GM12878 (cell line): ENCODE measurements around the gene DUSP14. TPM values are rescaled to one million over a fixed set of nuclear protein-coding genes. Genes with fewer than 3 reads are reported as not detected.

Source experiments
- ATAC-seq: fragments of 200-7000 bp; cut with Tn5 transposase; 3 replicates; pipeline ENCODE4 v1.9.1; 2020; ENCODE audit warnings: mild to moderate bottlenecking, moderate library complexity
- BruUV-seq: library from RNA; stranded (reverse); fragments of 400-500 nt; replicated peaks from 2 replicates; lab custom pipeline; 2021; lab: Mats Ljungman, UMichigan
- CTCF ChIA-PET: fragments of 300-600 bp; sonication (Branson Sonifier 250); formaldehyde crosslinking; extraction: SDS; loops from one replicate; lab custom pipeline; 2021; ENCODE audit warnings: inconsistent platforms; lab: Yijun Ruan, JAX
- POLR2A ChIA-PET: fragments of 350-600 bp; formaldehyde crosslinking; extraction: SDS; loops from one replicate; lab custom pipeline; 2021; ENCODE audit warnings: inconsistent platforms; lab: Charles Lee
- RAD21 ChIA-PET: fragments of 300-600 bp; sonication (Branson Sonifier 250); formaldehyde crosslinking; loops from one replicate; lab custom pipeline; 2023; ENCODE audit warnings: antibody characterized with exemption; ENCODE audit not compliant: unreplicated experiment; lab: Charles Lee
- SMC1A ChIA-PET: fragments of 300-600 bp; sonication (Branson Sonifier 250); formaldehyde crosslinking; loops from one replicate; lab custom pipeline; 2023; ENCODE audit not compliant: unreplicated experiment, uncharacterized antibody; lab: Charles Lee
- DNase-seq: peaks from one replicate; pipeline ENCODE4 v3.0.0-alpha.2; 2011; ENCODE audit warnings: low read depth, low spot score
- FAIRE-seq: peaks from 3 replicates; lab custom pipeline; 2011; peaks lifted over from hg19 to GRCh38; lab: Jason Lieb, UNC
- H2AFZ ChIP-seq: 2 replicates; pipeline ENCODE4 v1.6.0; 2011; ENCODE audit warnings: low read depth, low read length, control low read depth; ENCODE audit not compliant: control insufficient read depth
- H3K27ac ChIP-seq: 2 replicates; pipeline ENCODE4 v1.5.1; 2011; ENCODE audit warnings: control low read depth; ENCODE audit not compliant: control insufficient read depth, insufficient read depth
- H3K27me3 ChIP-seq, 2 experiments: replicated peaks in 1 of 2; 2 replicates each; pipeline versions ENCODE4 v1.6.0 to v1.6.1; 2011; ENCODE audit warnings: low read length in 1 of 2; ENCODE audit not compliant: control insufficient read depth in 2 of 2, insufficient read depth in 2 of 2
- H3K36me3 ChIP-seq, 2 experiments: 2 replicates each; pipeline ENCODE4 v1.5.1; 2011; ENCODE audit warnings: low read length in 1 of 2; ENCODE audit not compliant: control insufficient read depth in 2 of 2, insufficient read depth in 2 of 2
- H3K4me1 ChIP-seq: 2 replicates; pipeline ENCODE4 v1.6.1; 2011; ENCODE audit warnings: mild to moderate bottlenecking, low read length, moderate library complexity, mixed read lengths; ENCODE audit not compliant: control insufficient read depth, insufficient read depth
- H3K4me2 ChIP-seq: 2 replicates; pipeline ENCODE4 v1.6.0; 2011; ENCODE audit warnings: control low read depth; ENCODE audit not compliant: control insufficient read depth, insufficient read depth
- H3K4me3 ChIP-seq: fragments of 200-600 bp; sonication (generic); 2 replicates; pipeline ENCODE4 v1.5.1; 2016
- H3K79me2 ChIP-seq: 2 replicates; pipeline ENCODE4 v1.6.0; 2011; ENCODE audit warnings: low read length; ENCODE audit not compliant: control insufficient read depth, insufficient read depth
- H3K9ac ChIP-seq: 2 replicates; pipeline ENCODE4 v1.8.0; 2011; ENCODE audit warnings: low read length, control low read depth, mixed read lengths; ENCODE audit not compliant: control insufficient read depth, insufficient read depth
- H3K9me3 ChIP-seq: replicated peaks from 3 replicates; pipeline ENCODE4 v1.5.1; 2011; ENCODE audit warnings: mild to moderate bottlenecking, low read length; ENCODE audit not compliant: control insufficient read depth, insufficient read depth
- H4K20me1 ChIP-seq: 2 replicates; pipeline ENCODE4 v1.6.0; 2011; ENCODE audit not compliant: control insufficient read depth, insufficient read depth
- CREB1 ChIP-seq: IDR thresholded peaks from 2 replicates; pipeline ENCODE4 v1.6.1; 2012; ENCODE audit warnings: low read depth, mild to moderate bottlenecking, inconsistent platforms
- DPF2 ChIP-seq: fragments of 450-650 bp; IDR thresholded peaks from 2 replicates; pipeline ENCODE4 v1.6.1; 2017; ENCODE audit warnings: mild to moderate bottlenecking
- EP300 ChIP-seq, 2 experiments: fragments of 150-350 bp in 1 of 2; IDR thresholded peaks; 2 replicates each; pipeline ENCODE4 v1.6.1; 2011 to 2012; ENCODE audit warnings: low read depth in 2 of 2, low read length in 2 of 2, borderline replicate concordance in 1 of 2, improper control_type of control experiment in 1 of 2, inconsistent platforms in 1 of 2; ENCODE audit not compliant: control insufficient read depth in 1 of 2
- IRF4 ChIP-seq: IDR thresholded peaks from 2 replicates; pipeline ENCODE4 v1.6.1; 2011; ENCODE audit warnings: low read depth, low read length
- JUNB ChIP-seq: IDR thresholded peaks from 2 replicates; pipeline ENCODE4 v1.6.1; 2016; ENCODE audit warnings: antibody characterized with exemption, mild to moderate bottlenecking
- NFIC ChIP-seq: IDR thresholded peaks from 2 replicates; pipeline ENCODE4 v1.6.1; 2012; ENCODE audit warnings: low read depth, mild to moderate bottlenecking, inconsistent platforms, low read length, moderate library complexity
- NRF1 ChIP-seq: conservative IDR thresholded peaks from 2 replicates; pipeline ENCODE4 v1.6.1; 2011; ENCODE audit warnings: mild to moderate bottlenecking, low read depth, low read length, improper control_type of control experiment
- PML ChIP-seq: IDR thresholded peaks from 2 replicates; pipeline ENCODE4 v1.6.1; 2012; ENCODE audit warnings: low read length, inconsistent platforms
- SUPT20H ChIP-seq: IDR thresholded peaks from 2 replicates; pipeline ENCODE4 v1.6.1; 2011; ENCODE audit warnings: low read depth, mild to moderate bottlenecking, low read length, moderate library complexity, borderline replicate concordance; ENCODE audit not compliant: control insufficient read depth
- YY1 ChIP-seq: IDR thresholded peaks from 2 replicates; pipeline ENCODE4 v1.6.1; 2011; ENCODE audit warnings: low read depth, mild to moderate bottlenecking, low read length
- WGBS: methylation state at CpG from one replicate; pipeline ENCODE4 v1.1.6; 2016; ENCODE audit warnings: low lambda C conversion rate; ENCODE audit not compliant: insufficient replicate concordance, insufficient coverage; ENCODE audit errors: missing lambda C conversion rate; 5-methylcytosine and 5-hydroxymethylcytosine counted together
- in situ Hi-C: fragments of 300-500 bp; cut with MboI; formaldehyde crosslinking; loops from 9 replicates; pipeline ENCODE4 v1.14.3; 2018; ENCODE audit warnings: mixed read lengths
- intact Hi-C: fragments of 100-400 bp; cut with micrococcal nuclease; formaldehyde crosslinking; loops from one replicate; pipeline ENCODE4 v1.14.2; 2022; ENCODE audit not compliant: unreplicated experiment
- polyA plus RNA-seq, 11 experiments: library from polyadenylated mRNA; depleted of rRNA in 4 of 11; unstranded in 6 of 11; stranded (reverse) in 5 of 11; fragments of >200 nt; fragmentation: Nextera tagmentation in 4 of 11; fragmentation: Illumina TruSeq in 1 of 11; extraction: Ambion mirVana in 4 of 11; extraction: Trizol in 1 of 11; gene quantifications; 1 replicate in 1 of 11; 2 replicates in 10 of 11; pipeline versions ENCODE4 v1.2.1 to v1.2.3, GENCODE V29; 2011 to 2016; ENCODE audit warnings: inconsistent platforms in 2 of 11, missing spikeins in 2 of 11, low read depth in 1 of 11
- total RNA-seq, 4 experiments: library from RNA; depleted of rRNA in 3 of 4; stranded (reverse); fragments of >200 nt in 3 of 4; fragmentation: Illumina TruSeq in 1 of 4; extraction: Trizol in 1 of 4; gene quantifications; 2 replicates each; pipeline versions ENCODE4 v1.2.1 to v1.2.3, GENCODE V29; 2013 to 2021

Gene DUSP14
- total and polyA plus RNA-seq, 10 of the 15 experiments (the other 5 are each of a cell fraction or from before 2014, with no cell fraction given) = 14.5 to 36.5 (median 24.4) TPM

GRCh38 chr17:37479025-37479424 is 10.7 kb upstream of the DUSP14 start (continued):
- TF ChIP-seq EP300 (IDR thresholded peaks at IDR 0.05; ENCODE audit: borderline replicate concordance in 1 of 2, control insufficient read depth in 1 of 2, low read depth in 2 of 2, low read length in 2 of 2) (no peak), NRF1 (no peak), NFIC (no peak), PML (no peak), JUNB (no peak)

GRCh38 chr17:37480427-37480826 is 9.3 kb upstream of the DUSP14 start:
- Histone ChIP-seq H3K4me3 (no peak overlapping the region), H3K4me1 (peaks cover 7% of the 10 kb centered on the region), H3K27ac (no peak overlapping the region), H3K79me2 (no peaks in the 10 kb centered on the region), H2AFZ (no peak overlapping the region)
- ChIA-PET RAD21 (interaction anchor here (1.5 kb wide), 1 partner anchor 336 kb away, joined by 3 read pairs; no protein-coding TSS in a partner anchor), POLR2A (interaction anchor here (1.3 kb wide), 1 partner anchor 121 kb away, joined by 4 read pairs; no protein-coding TSS in a partner anchor), CTCF (interaction anchor here (0.8 kb wide), 2 partner anchors 8 to 30 kb away, joined by 3 read pairs; no protein-coding TSS in a partner anchor)
- intact Hi-C loops = no loop called here
- no peak for ATAC-seq
- in situ Hi-C loops = no loop called here
- TF ChIP-seq CREB1 (no peak), SUPT20H (no peak), DPF2 (no peak), IRF4 (no peak), YY1 (no peak)
- TF ChIP-seq, all 136 proteins: peak for 0
- no peak overlapping the region for H3K9ac ChIP-seq
- H4K20me1 ChIP-seq = no peaks in the 10 kb centered on the region
- WGBS = 90% methylated on average over 2 of the region's 2 CpGs
- DNase-seq (no peak), FAIRE-seq (no peak)
- BruUV-seq = no TSS peak
- no peaks in the 10 kb centered on the region for H3K27me3 ChIP-seq
- SMC1A ChIA-PET = interaction anchor here (0.8 to 1.8 kb wide), 4 partner anchors 20 to 58 kb away, joined by 3 to 6 read pairs (median 3); no protein-coding TSS in a partner anchor
- H3K9me3 ChIP-seq = no peaks in the 10 kb centered on the region
- no peak overlapping the region for H3K4me2 ChIP-seq
- peaks cover 4 to 13% of the 10 kb centered on the region in 2 experiments; a peak in 3 of 4 replicates for H3K36me3 ChIP-seq
